Glutamatergic neuron (in vitro differentiated cells): ENCODE results near the gene UBE2J2. TPM values are rescaled to one million over a fixed set of nuclear protein-coding genes. Genes with fewer than 3 reads are reported as not detected.
A peak's percentile ranks its signal among the peaks of the same experiment; 100 is the strongest.

Experiments
- DNase-seq: peaks from one replicate; pipeline ENCODE4 v3.0.0; 2022
- H3K27ac Mint-ChIP-seq: one replicate; pipeline ENCODE4 v1.8.0; 2020; ENCODE audit warnings: mild to moderate bottlenecking, mixed read lengths, inconsistent platforms; ENCODE audit not compliant: unreplicated experiment
- H3K27me3 Mint-ChIP-seq: one replicate; pipeline ENCODE4 v1.8.0; 2020; ENCODE audit warnings: mild to moderate bottlenecking, moderate library complexity, mixed read lengths, inconsistent platforms; ENCODE audit not compliant: unreplicated experiment
- H3K36me3 Mint-ChIP-seq: one replicate; pipeline ENCODE4 v1.8.0; 2020; ENCODE audit warnings: mild to moderate bottlenecking, mixed read lengths, inconsistent platforms; ENCODE audit not compliant: unreplicated experiment
- H3K4me1 Mint-ChIP-seq: one replicate; pipeline ENCODE4 v1.8.0; 2020; ENCODE audit warnings: mild to moderate bottlenecking, low read depth, mixed read lengths, inconsistent platforms; ENCODE audit not compliant: unreplicated experiment
- H3K4me3 Mint-ChIP-seq: one replicate; pipeline ENCODE4 v1.8.0; 2020; ENCODE audit warnings: mild to moderate bottlenecking, mixed read lengths, inconsistent platforms; ENCODE audit not compliant: unreplicated experiment
- H3K9me3 Mint-ChIP-seq: one replicate; pipeline ENCODE4 v1.8.0; 2020; ENCODE audit warnings: mild to moderate bottlenecking, moderate library complexity, mixed read lengths, inconsistent platforms; ENCODE audit not compliant: unreplicated experiment
- CTCF ChIP-seq: fragments of 200-600 bp; sonication (generic); IDR thresholded peaks from one replicate; pipeline ENCODE4 v1.5.0; 2021; ENCODE audit not compliant: partially characterized antibody, unreplicated experiment
- total RNA-seq: library from RNA; stranded (reverse); fragmentation: NEBNext Ultra II Directional; extraction: Animal tissue kit (Norgen Biotek cat#: 25700); gene quantifications from one replicate; pipeline ENCODE4 v1.2.1, GENCODE V29; 2021; ENCODE audit not compliant: unreplicated experiment

UBE2J2 gene
- total RNA-seq, 1 donor from 2014 or later, result 88.1 TPM

- Mint-ChIP-seq H3K9me3 (peaks cover 8% of the 10 kb centered on the region), H3K36me3 (no peaks in the 10 kb centered on the region), H3K4me3 (no peak overlapping the region), H3K27ac (no peak overlapping the region), H3K4me1 (peaks cover 9% of the 10 kb centered on the region), H3K27me3 (peaks cover 11% of the 10 kb centered on the region)
- no peak for TF ChIP-seq CTCF
- DNase-seq, result no peak
Measured at GRCh38 chr1:1312450-1313314, 39.0 kb upstream of the UBE2J2 start.

- H3K9me3 Mint-ChIP-seq, result peaks cover 12% of the 10 kb centered on the region
- H3K27me3 Mint-ChIP-seq, result peaks cover 17% of the 10 kb centered on the region
- H3K4me1 Mint-ChIP-seq, result peaks cover 5% of the 10 kb centered on the region
- no peaks in the 10 kb centered on the region for H3K36me3 Mint-ChIP-seq
- peak overlapping the region; percentile 33 for H3K27ac Mint-ChIP-seq
- no peak overlapping the region for H3K4me3 Mint-ChIP-seq
- no peak for TF ChIP-seq CTCF
- no peak for DNase-seq
Measured at GRCh38 chr1:1311107-1312104, 37.8 kb upstream of the UBE2J2 start.

- no peak for DNase-seq
- no peak overlapping the region for H3K27ac Mint-ChIP-seq
- H3K4me1 Mint-ChIP-seq, result peaks cover 2% of the 10 kb centered on the region
- H3K9me3 Mint-ChIP-seq, result peaks cover 15% of the 10 kb centered on the region
- no peak for TF ChIP-seq CTCF
- no peaks in the 10 kb centered on the region for H3K36me3 Mint-ChIP-seq
- H3K4me3 Mint-ChIP-seq, result peak overlapping the region; percentile 38
- H3K27me3 Mint-ChIP-seq, result peaks cover 22% of the 10 kb centered on the region
Measured at GRCh38 chr1:1310476-1311053, 36.9 kb upstream of the UBE2J2 start.

- H3K4me1 Mint-ChIP-seq, result no peaks in the 10 kb centered on the region
- peaks cover 22% of the 10 kb centered on the region for H3K27me3 Mint-ChIP-seq
- H3K27ac Mint-ChIP-seq, result no peak overlapping the region
- H3K4me3 Mint-ChIP-seq, result peak overlapping the region; percentile 38
- TF ChIP-seq CTCF, result no peak
- no peak for DNase-seq
- H3K9me3 Mint-ChIP-seq, result peaks cover 15% of the 10 kb centered on the region
- no peaks in the 10 kb centered on the region for H3K36me3 Mint-ChIP-seq
Measured at GRCh38 chr1:1310109-1310385, 36.4 kb upstream of the UBE2J2 start.
